Head of caudate nucleus (tissue), 42 donors: ENCODE measurements around the gene SERF2.
A peak's percentile ranks its signal among the peaks of the same experiment; 100 is the strongest.
"Not testable (repeated sequence)": the region's sequence is repeated elsewhere in the genome, so short reads cannot be mapped to it uniquely, and the experiment has no call there.

Source experiments
- DNase-seq, 42 donors: peaks; one replicate each; pipeline versions ENCODE4 v3.0.0 to v3.0.0-alpha.2; 2020 to 2021; ENCODE audit warnings: mixed read lengths in 7 of 42
- intact Hi-C: fragments of 100-400 bp; cut with DNase I; formaldehyde crosslinking; loops from one replicate; pipeline ENCODE4 v1.15.0; 2022

SERF2 gene

DNA sequence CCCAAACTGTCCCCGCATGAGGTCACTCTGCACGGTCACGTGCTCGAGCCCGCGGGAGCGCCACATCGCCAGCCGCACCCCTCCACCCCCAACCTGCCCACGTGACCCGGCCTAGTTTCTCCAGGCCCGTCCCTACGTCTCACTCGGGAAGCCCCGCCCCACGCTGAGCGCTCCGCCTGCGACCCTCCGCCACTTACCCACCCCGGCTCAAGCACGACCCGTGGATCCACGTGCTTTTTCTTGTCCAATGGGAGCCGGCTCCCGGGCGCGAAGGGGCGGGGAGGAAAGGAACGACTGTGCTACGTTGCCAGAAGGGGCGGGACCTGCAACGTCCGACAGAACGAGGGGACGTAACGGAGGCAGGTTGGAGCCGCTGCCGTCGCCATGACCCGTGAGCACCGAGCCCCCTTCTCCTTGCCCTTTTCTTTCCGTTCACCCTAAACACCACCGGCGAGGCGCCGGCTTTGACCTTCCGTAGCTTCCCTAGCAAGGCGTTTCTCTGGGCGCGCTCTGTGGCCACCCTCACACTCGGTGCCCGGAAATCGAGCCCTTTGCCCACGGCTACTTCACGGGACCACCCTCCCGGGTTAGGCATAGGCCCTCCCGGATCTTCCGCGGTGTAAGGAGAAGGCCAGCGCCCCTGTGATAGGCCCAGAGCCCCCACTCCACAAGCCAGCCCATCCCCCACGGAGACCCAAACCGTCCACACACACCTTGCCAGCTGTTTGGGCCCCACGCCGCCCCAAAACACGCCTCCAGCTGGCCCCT, at the start of gene SERF2:
TSS of gene SERF2 (plus strand) at position 328 of the 768 bp plus-strand sequence. CDS start at position 385, 57 bp downstream.
- intact Hi-C loops: loop anchor here (10.0 kb wide), 1 partner anchor 47 kb away; the partner anchor contains the start of gene PDIA3
- DNase-seq: peak; percentile 100

- intact Hi-C loops: loop anchor here (5.0 to 10.0 kb wide), 2 partner anchors 48 to 229 kb away; partner anchors contain the start of genes MAP1A and SERF2
- peak; percentile 84 to 98 (median 96) for DNase-seq
These were observed 45.7 kb upstream of the SERF2 start, which contains the start of gene PDIA3 for GRCh38 chr15:43746245-43746902. TSS of gene PDIA3 (plus strand) at chr15:43746438. CDS start at chr15:43746540, 102 bp downstream.

GRCh38 chr15:43746903-43747309, 45.2 kb upstream of the SERF2 start:
- DNase-seq: not testable (repeated sequence)
- intact Hi-C loops: loop anchor here (5.0 to 10.0 kb wide), 2 partner anchors 48 to 230 kb away; partner anchors contain the start of genes MAP1A and SERF2

- DNase-seq: no peak
- intact Hi-C loops: loop anchor here (5.0 to 10.0 kb wide), 2 partner anchors 46 to 231 kb away; partner anchors contain the start of genes MAP1A and SERF2
These were observed 43.7 kb upstream of the SERF2 start for GRCh38 chr15:43748376-43748775.

- peak in 2 of 42 donors; percentile 12 to 40 for DNase-seq
- intact Hi-C loops: loop anchor here (5.0 to 10.0 kb wide), 2 partner anchors 45 to 233 kb away; partner anchors contain the start of genes MAP1A and SERF2
These were observed 42.3 kb upstream of the SERF2 start for GRCh38 chr15:43749690-43750345.

- no peak for DNase-seq
- intact Hi-C loops: no loop called here
These were observed 40.2 kb upstream of the SERF2 start for GRCh38 chr15:43751885-43752284.

GRCh38 chr15:43762824-43763223, 29.3 kb upstream of the SERF2 start:
- peak in 1 of 42 donors; percentile 2 for DNase-seq
- intact Hi-C loops: no loop called here

GRCh38 chr15:43763819-43764446, 28.2 kb upstream of the SERF2 start:
- peak in 1 of 42 donors; percentile 38 for DNase-seq
- intact Hi-C loops: no loop called here

GRCh38 chr15:43769584-43770228, 22.4 kb upstream of the SERF2 start:
- peak in 39 of 42 donors; percentile 15 to 85 (median 67) for DNase-seq
- intact Hi-C loops: no loop called here

GRCh38 chr15:43771816-43772215, 20.3 kb upstream of the SERF2 start:
- intact Hi-C loops: no loop called here
- no peak for DNase-seq

DNA sequence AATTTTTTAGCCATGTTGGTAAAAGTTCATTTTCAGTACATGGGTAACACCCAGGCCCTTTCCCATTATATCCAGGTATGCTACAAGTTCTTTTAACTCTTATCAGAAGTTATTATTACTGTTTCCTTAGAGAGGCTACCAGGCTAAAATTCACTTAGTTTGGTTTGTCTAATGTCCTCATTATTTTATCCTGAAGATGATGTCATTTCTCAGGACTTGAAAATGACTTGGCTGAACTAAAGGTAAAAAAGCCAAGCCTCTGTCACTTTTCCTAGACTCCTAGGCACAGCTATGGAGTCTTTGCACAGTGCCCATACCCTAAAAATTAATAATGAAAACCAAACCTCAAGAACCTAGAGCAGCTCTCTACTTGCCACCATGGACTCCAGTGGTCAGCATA, 19.5 kb upstream of the SERF2 start:
- intact Hi-C loops: no loop called here
- DNase-seq: no peak

- intact Hi-C loops: no loop called here
- DNase-seq: no peak
These were observed 18.1 kb upstream of the SERF2 start for GRCh38 chr15:43774062-43774461.

- DNase-seq: peak in 23 of 42 donors; percentile 29 to 74 (median 46)
- intact Hi-C loops: no loop called here
These were observed 16.6 kb upstream of the SERF2 start for GRCh38 chr15:43775411-43775965.

- intact Hi-C loops: no loop called here
- DNase-seq: peak in 3 of 42 donors; percentile 15 to 46 (median 28)
These were observed 15.9 kb upstream of the SERF2 start for GRCh38 chr15:43776101-43776717.

GRCh38 chr15:43776718-43777266, 15.3 kb upstream of the SERF2 start, which contains the start of gene ELL3:
TSS of gene ELL3 (minus strand) at chr15:43776966. CDS start at chr15:43776901, 65 bp downstream.
- DNase-seq: peak in 39 of 42 donors; percentile 35 to 83 (median 64)
- intact Hi-C loops: no loop called here

- DNase-seq: peak in 41 of 42 donors; percentile 55 to 88 (median 72)
These were observed 14.7 kb upstream of the SERF2 start for GRCh38 chr15:43777267-43777914.

GRCh38 chr15:43779016-43779415, 13.1 kb upstream of the SERF2 start:
- intact Hi-C loops: no loop called here
- no peak for DNase-seq

More at GRCh38 chr15:43777267-43777914, 14.7 kb upstream of the SERF2 start:
- intact Hi-C loops: no loop called here
